C1 segment of cervical spinal cord (tissue), 14 donors: ENCODE results near the gene INSIG1.

Experiments
- DNase-seq, 14 donors: peaks; one replicate each; lab custom pipeline; 2025; lab: John Stamatoyannopoulos, UW

INSIG1 gene

DNA sequence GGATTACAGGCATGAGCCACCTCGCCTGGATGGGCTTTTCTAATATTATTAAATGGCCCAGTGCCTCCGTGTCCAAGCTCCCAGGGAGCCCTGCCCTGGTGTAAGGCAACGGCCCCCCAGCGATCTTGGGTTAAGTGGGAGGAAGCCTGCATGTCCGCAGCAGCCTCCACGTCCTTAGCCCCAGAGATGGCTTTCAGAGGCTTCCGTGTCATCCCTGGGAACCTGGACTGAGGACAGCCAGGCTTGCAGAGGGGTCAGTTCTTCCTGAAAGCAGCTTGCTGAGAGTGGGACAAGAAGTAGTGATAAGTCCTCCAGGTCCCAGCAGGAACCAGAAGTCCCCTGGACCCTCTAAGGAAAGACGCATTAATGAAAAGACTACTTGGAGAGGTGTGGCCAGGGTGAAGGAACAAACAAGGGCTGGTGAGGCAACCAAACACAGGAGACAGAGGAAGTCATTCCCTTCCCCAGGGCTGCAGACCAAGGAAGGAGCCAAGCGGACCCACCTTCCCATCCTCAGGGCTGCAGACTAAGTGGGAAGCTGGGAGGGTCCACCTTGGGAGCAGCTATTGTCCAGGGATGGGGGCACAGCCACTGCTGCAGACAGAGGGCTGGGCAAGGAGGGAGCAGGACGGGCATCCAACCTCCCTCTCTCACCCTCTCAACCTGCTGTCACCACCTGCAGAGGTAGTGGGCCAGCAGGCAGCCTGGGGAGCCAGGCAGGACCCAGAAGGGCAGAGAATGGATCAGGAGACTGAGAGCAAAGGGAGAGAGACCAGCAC is 13.0 kb upstream of the INSIG1 start:
- DNase-seq = no peak

- DNase-seq = no peak
Measured at GRCh38 chr7:155285423-155285822, 12.3 kb upstream of the INSIG1 start.

- DNase-seq = no peak
Measured at GRCh38 chr7:155285833-155286232, 11.8 kb upstream of the INSIG1 start.

- DNase-seq = no peak
Measured at GRCh38 chr7:155286686-155287085, 11.0 kb upstream of the INSIG1 start.

- no peak for DNase-seq
Measured at GRCh38 chr7:155287284-155287935, 10.3 kb upstream of the INSIG1 start.

DNA sequence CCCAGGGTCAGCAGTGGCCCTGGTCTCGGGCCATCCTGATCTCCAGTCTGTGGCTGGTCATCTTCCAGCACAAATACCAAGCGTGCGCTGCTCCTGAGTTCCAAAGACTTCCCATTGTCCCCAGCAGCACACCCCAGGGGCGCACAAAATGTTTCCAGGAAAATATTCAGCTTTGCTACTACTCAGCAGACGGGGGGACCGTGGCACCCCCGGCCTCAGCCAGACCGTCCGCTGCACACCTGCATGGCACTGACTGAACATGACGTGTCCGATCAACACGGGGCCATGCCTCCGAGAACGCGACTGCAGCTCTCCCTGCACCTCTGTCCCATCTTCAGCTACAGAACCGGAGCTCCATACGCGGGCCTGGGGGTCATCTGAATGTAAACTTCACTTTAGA is 9.6 kb upstream of the INSIG1 start:
- DNase-seq = no peak

GRCh38 chr7:155289107-155289506 is 8.6 kb upstream of the INSIG1 start:
- no peak for DNase-seq

- DNase-seq = no peak
Measured at GRCh38 chr7:155289949-155290501, 7.7 kb upstream of the INSIG1 start.

GRCh38 chr7:155291045-155291530 is 6.6 kb upstream of the INSIG1 start:
- DNase-seq = no peak

- no peak for DNase-seq
Measured at GRCh38 chr7:155291729-155292128, 5.9 kb upstream of the INSIG1 start.

- no peak for DNase-seq
Measured at GRCh38 chr7:155292680-155293226, 4.9 kb upstream of the INSIG1 start.

- DNase-seq = no peak
Measured at GRCh38 chr7:155293721-155294510, 3.8 kb upstream of the INSIG1 start.

DNA sequence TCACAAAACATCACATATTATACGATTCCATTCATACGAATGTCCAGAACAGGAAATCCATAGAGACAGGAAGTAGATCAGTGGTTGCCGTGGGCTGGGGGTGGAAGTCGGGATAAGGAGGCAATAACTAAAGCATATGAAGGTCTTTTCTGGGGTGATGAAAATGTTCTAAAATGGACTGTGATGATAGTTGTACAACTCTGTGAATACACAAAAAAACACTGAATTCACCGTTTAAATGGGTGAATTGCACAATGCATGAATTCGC is 3.2 kb upstream of the INSIG1 start:
- no peak for DNase-seq

DNA sequence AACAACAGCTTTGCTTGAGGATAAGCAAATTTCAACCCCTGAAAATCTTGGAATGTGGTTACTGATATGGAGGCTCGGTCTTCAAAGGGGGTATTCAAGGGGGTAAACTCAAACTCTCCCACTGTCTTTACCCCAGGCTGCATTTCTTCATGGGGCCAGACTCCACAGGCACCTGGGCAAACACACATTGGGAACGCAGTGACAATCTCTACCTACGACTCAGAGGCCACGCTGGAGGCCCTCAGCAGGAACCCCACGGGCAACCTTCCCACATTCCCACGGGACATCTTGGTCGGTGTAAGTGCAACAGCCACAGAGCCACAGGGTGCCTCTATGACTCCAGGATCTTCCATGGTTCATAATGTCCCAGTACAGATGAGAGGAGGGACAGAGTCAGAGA is 2.2 kb upstream of the INSIG1 start:
- DNase-seq = no peak

DNA sequence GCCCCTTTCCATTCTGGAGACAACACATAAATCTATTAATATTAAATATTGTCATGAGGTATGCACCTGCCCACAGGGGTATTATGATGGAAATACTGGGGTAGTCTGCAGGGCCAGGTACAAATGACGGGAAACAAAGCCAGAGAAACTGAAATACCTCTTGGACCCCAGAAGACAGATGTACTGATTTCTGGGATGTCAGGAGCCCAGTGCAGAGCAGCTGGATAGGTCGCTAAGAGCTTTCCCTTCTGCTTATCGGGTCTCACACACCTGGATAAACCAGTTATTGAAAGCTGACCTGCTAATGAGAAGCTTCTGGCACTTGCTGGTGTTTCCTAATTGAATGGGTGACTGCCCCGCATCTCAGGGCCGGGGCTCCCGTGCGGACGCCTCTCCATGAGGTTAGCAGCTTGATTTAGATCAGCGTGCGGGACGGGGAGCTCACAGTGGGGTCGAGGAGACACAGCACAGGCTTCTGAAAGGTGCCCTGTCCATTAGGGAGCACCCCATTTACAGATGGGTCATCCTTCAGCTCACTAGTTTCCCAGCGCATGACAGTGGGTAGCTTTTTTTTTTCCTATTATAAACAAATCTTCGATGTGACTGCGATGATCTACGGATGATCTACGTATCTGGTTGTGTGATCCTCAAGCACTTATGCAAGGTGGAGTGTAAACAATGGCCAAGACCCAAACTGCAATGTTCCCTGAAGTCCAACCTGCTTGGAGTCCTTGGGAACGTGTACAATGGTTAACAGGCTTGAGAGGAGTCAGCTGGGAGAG is 1.5 kb upstream of the INSIG1 start:
- no peak for DNase-seq

DNA sequence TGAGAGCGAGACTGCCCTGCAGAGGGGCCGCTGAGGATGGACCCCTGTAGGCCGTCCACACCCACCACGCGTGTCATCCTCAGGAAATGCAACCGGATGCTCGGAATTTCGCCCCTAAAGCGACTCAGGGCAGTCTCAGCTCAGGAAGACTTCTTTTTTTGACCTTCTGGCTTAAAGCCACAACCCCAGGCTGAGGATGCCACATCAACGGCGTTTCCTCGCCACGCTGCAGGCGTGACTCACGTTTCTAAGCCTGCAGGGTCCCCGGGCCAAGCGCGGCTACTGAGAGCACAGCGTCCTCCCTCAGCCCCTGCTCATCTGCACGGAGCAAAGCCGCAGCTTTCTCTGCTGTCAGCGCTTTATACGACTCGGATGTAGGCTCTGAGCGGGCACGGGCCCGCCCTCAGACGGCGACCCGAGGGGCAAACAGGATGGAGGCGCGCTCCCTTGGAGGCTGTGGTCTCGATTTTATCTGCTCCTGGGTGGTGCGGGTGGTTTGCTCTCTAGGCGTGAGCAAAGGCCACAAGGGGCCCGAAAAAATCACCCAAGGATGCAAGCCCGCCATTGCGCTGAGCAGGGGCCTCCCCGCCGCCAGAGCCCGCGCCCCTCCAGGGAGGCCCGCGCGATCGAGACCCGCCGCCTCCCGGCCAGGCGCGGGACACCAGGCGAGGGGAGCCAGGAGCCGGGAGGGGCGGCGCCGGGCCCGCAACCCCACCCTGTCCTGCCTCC is 726 bp upstream of the INSIG1 start:
- DNase-seq = peak in 9 of 14 donors; percentile 42 to 83 (median 62)

DNA sequence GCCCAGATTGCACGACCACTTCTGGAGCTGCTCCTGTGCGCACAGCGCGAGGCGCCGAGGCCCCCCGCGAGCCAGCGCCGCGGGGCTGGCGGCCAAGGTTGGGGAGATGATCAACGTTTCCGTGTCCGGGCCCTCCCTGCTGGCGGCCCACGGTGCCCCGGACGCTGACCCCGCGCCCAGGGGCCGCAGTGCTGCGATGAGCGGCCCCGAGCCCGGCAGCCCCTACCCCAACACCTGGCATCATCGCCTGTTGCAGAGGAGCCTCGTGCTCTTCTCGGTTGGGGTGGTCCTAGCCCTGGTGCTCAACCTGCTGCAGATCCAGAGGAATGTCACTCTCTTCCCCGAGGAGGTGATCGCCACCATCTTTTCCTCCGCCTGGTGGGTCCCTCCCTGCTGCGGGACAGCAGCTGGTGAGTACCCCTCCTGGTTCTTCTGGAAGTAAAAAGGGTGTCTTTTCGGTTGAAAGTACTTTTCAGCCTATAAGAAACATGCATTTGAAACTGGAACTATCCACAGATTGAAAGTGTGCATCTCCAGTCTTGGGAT is 683 bp downstream of the INSIG1 start:
- peak in 4 of 14 donors; percentile 56 to 66 (median 62) for DNase-seq

DNA sequence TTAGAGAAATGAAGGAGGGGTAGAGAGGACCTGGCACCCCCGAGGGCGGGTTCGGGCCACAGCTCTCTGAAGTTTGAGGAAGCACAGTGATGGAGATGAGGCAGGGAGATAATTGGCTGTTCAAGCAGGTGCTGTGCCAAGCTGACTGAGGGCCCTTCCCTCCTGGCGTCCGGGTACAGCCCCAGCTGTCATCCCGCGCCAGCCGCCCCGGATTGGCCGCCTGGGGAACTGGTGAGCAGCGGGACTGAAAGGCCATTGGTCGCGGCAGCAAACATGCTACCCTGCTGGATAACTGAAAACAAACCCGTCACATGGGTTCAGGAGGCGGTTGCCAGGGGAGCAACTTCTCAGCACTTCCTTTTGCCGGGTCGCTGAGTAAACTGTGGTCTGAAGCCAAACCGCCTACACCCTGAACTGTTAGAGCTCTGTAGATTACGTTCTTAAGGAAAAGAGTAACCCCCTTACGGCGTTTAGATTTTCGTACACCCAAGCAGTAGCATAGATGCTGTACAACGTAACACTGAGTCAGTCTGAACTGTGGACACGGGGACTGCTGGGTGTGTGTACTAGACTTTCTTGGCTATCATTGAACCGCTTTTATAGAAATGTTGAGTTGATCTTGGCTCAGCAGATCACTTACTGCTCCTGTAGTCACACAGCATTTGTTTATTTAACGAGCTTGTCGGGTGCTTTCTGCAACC is 1.3 kb downstream of the INSIG1 start:
- DNase-seq = peak; percentile 73 to 99 (median 96)

- peak in 5 of 14 donors; percentile 49 to 64 (median 54) for DNase-seq
Measured at GRCh38 chr7:155299535-155300202, 2.0 kb downstream of the INSIG1 start.
